Gastrocnemius medialis (tissue), 4 donors: Measurements from ENCODE around the gene CORO2A.

Experiments used
- POLR2A ChIP-seq, 2 donors: fragments of 450-650 bp; IDR thresholded peaks; one replicate each; pipeline ENCODE4 v1.6.1; 2017; ENCODE audit warnings: antibody characterized with exemption in 2 of 2, mild to moderate bottlenecking in 2 of 2, moderate library complexity in 2 of 2
- TF ChIP-seq, protein P1 (sequence below), 5 experiments: fragments of 450-650 bp in 3 of 5; fragments of 200-600 bp in 2 of 5; sonication (generic) in 2 of 5; IDR thresholded peaks in 4 of 5; conservative IDR thresholded peaks in 1 of 5; 1 replicate in 4 of 5; 2 replicates in 1 of 5; pipeline ENCODE4 v1.5.1; 2016 to 2019; ENCODE audit warnings: antibody characterized with exemption in 5 of 5, mild to moderate bottlenecking in 3 of 5, moderate library complexity in 3 of 5

DNA sequence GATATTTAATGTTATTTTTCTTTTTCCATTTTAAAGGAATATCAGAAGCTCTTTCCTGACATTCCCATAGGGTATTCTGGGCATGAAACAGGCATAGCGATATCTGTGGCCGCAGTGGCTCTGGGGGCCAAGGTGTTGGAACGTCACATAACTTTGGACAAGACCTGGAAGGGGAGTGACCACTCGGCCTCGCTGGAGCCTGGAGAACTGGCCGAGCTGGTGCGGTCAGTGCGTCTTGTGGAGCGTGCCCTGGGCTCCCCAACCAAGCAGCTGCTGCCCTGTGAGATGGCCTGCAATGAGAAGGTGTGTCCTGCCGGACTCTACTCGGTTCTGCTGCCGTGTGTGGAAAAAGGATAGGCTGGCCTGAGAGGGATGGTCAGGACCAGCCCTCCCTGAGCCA is 111.7 kb downstream of the CORO2A start:
- TF ChIP-seq, protein P1, sequence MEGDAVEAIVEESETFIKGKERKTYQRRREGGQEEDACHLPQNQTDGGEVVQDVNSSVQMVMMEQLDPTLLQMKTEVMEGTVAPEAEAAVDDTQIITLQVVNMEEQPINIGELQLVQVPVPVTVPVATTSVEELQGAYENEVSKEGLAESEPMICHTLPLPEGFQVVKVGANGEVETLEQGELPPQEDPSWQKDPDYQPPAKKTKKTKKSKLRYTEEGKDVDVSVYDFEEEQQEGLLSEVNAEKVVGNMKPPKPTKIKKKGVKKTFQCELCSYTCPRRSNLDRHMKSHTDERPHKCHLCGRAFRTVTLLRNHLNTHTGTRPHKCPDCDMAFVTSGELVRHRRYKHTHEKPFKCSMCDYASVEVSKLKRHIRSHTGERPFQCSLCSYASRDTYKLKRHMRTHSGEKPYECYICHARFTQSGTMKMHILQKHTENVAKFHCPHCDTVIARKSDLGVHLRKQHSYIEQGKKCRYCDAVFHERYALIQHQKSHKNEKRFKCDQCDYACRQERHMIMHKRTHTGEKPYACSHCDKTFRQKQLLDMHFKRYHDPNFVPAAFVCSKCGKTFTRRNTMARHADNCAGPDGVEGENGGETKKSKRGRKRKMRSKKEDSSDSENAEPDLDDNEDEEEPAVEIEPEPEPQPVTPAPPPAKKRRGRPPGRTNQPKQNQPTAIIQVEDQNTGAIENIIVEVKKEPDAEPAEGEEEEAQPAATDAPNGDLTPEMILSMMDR (IDR thresholded peaks at IDR 0.05 in 4 of 5, conservative IDR thresholded peaks at IDR 0.05 in 1 of 5), result no peak
- TF ChIP-seq POLR2A (IDR thresholded peaks at IDR 0.05), result no peak
